Spleen (tissue), 11 donors: Measurements from ENCODE around the gene ASAP2. TPM values are rescaled to one million over a fixed set of nuclear protein-coding genes. Genes with fewer than 3 reads are reported as not detected.

ENCODE experiments used
- DNase-seq: peaks from one replicate; pipeline ENCODE4 v3.0.0-alpha.2; 2020
- H3K27ac ChIP-seq, 8 donors: fragments of 200-600 bp; sonication (generic) in 7 of 8; 1 replicate in 4 of 8; 2 replicates in 4 of 8; pipeline versions ENCODE4 v1.5.0 to v1.8.0; 2016 to 2021; ENCODE audit warnings: inconsistent platforms in 4 of 8, mild to moderate bottlenecking in 4 of 8, moderate library complexity in 1 of 8
- H3K27me3 ChIP-seq, 7 donors: fragments of 200-600 bp; sonication (generic) in 6 of 7; replicated peaks in 1 of 7; 1 replicate in 4 of 7; 2 replicates in 3 of 7; pipeline versions ENCODE4 v1.5.0 to v1.8.0; 2016 to 2021; ENCODE audit warnings: inconsistent platforms in 3 of 7, mild to moderate bottlenecking in 1 of 7
- H3K36me3 ChIP-seq, 6 donors: fragments of 200-600 bp; sonication (generic) in 5 of 6; 1 replicate in 4 of 6; 2 replicates in 2 of 6; pipeline versions ENCODE4 v1.5.0 to v1.8.0; 2016 to 2021; ENCODE audit warnings: inconsistent platforms in 2 of 6
- H3K4me1 ChIP-seq, 6 donors: fragments of 200-600 bp; sonication (generic) in 5 of 6; 1 replicate in 3 of 6; 2 replicates in 3 of 6; pipeline versions ENCODE4 v1.5.0 to v1.8.0; 2016 to 2021; ENCODE audit warnings: inconsistent platforms in 3 of 6
- H3K4me3 ChIP-seq, 8 donors: fragments of 200-600 bp; sonication (generic) in 7 of 8; 1 replicate in 4 of 8; 2 replicates in 4 of 8; pipeline versions ENCODE4 v1.5.0 to v1.8.0; 2016 to 2021; ENCODE audit warnings: inconsistent platforms in 4 of 8, mild to moderate bottlenecking in 4 of 8, moderate library complexity in 2 of 8
- H3K9me3 ChIP-seq, 8 donors: fragments of 200-600 bp; sonication (generic) in 7 of 8; 1 replicate in 4 of 8; 2 replicates in 4 of 8; pipeline versions ENCODE4 v1.5.0 to v1.8.0; 2016 to 2021; ENCODE audit warnings: inconsistent platforms in 4 of 8
- POLR2A ChIP-seq, 3 donors: fragments of 450-650 bp; IDR thresholded peaks; one replicate each; pipeline ENCODE4 v1.5.1; 2017; ENCODE audit warnings: antibody characterized with exemption in 3 of 3, mild to moderate bottlenecking in 1 of 3
- POLR2AphosphoS5 ChIP-seq, 3 donors: sonication (generic); formaldehyde crosslinking; IDR thresholded peaks; one replicate each; pipeline ENCODE4 v1.5.1; 2017; ENCODE audit warnings: antibody characterized with exemption in 3 of 3
- WGBS, 5 donors: extraction: QIAGEN DNeasy Blood & Tissue Kit in 3 of 5; methylation state at CpG; one replicate each; pipeline versions ENCODE4 v1.1.5 to v1.1.7; 2013 to 2018; 5-methylcytosine and 5-hydroxymethylcytosine counted together
- intact Hi-C: fragments of 100-400 bp; cut with DNase I; formaldehyde crosslinking; loops from one replicate; pipeline ENCODE4 v1.15.0; 2023; ENCODE audit warnings: low total_unique reads
- polyA plus RNA-seq, 3 donors: library from polyadenylated mRNA; stranded (reverse); fragments of 200-250 nt; gene quantifications; one replicate each; pipeline ENCODE4 v1.2.1, GENCODE V29; 2013
- total RNA-seq, 7 donors: library from RNA; depleted of rRNA in 3 of 7; stranded (reverse); fragments of >200 nt in 3 of 7; fragmentation: NEBNext Ultra II Directional in 4 of 7; extraction: Animal tissue kit (Norgen Biotek cat#: 25700) in 4 of 7; gene quantifications; one replicate each; pipeline versions ENCODE4 v1.1.0 to v1.2.1, GENCODE V29; 2016 to 2021
- TF ChIP-seq, protein P1 (sequence below), 11 experiments: fragments of 200-600 bp in 7 of 11; fragments of 450-650 bp in 4 of 11; sonication (generic) in 4 of 11; IDR thresholded peaks in 8 of 11; conservative IDR thresholded peaks in 3 of 11; 1 replicate in 7 of 11; 2 replicates in 4 of 11; pipeline versions ENCODE4 v1.4.0 to v1.8.0; 2016 to 2021; ENCODE audit warnings: antibody characterized with exemption in 11 of 11, inconsistent platforms in 4 of 11, mild to moderate bottlenecking in 1 of 11
- donor health status: healthy with polysubstance abuse.
- donor health status: DM: no; HTN: no; CAD: no; lungs with moderate emphysema.
- donor health status: DM: no; HTN: no; CAD: no.
- donor health status: Bipolar disorder and iron deficiency.
- donor health status: healthy.
- donor health status: DM: no; HTN: no; CAD: no.
- donor health status: DM: yes; HTN: yes; CAD: no.

ASAP2 gene
- total and polyA plus RNA-seq, 10 donors, result 0.93 to 3.0 (median 2.2) TPM

DNA sequence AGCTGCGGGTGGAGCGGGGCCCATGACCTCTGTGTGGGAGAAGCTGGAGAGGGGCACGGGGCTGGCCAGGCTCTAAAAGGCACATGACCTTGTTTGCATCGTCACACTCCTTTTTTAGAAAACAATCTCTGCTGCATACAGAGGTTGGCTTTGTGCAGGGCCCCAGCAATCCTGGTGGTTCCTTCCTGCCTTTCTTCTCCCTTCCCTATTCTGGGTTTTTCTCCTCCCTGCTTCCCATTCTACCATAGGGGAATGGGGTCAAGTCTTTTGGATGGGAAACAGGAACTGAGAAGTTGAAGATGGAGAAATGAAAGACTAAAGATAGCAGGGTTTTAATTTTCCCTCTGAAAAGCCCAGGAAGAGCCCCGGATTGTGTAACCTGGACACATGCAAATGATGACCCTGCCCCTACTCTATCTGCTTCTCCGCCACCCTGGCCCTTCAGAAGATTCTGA, 53.9 kb downstream of the ASAP2 start:
- Histone ChIP-seq H3K4me1 (peaks cover 0 to 39% (median 17%) of the 10 kb centered on the region in 6 donors), H3K27me3 (peaks cover 0 to 83% (median 5%) of the 10 kb centered on the region in 7 donors), H3K36me3 (no peaks in the 10 kb centered on the region), H3K4me3 (no peak overlapping the region), H3K9me3 (no peaks in the 10 kb centered on the region), H3K27ac (peak overlapping the region in 1 of 8 donors; percentile 28)
- 57 to 80% (median 60%) methylated on average over 6 of the region's 6 CpGs for WGBS, 5 donors
- no peak for DNase-seq
- TF ChIP-seq, protein P1, sequence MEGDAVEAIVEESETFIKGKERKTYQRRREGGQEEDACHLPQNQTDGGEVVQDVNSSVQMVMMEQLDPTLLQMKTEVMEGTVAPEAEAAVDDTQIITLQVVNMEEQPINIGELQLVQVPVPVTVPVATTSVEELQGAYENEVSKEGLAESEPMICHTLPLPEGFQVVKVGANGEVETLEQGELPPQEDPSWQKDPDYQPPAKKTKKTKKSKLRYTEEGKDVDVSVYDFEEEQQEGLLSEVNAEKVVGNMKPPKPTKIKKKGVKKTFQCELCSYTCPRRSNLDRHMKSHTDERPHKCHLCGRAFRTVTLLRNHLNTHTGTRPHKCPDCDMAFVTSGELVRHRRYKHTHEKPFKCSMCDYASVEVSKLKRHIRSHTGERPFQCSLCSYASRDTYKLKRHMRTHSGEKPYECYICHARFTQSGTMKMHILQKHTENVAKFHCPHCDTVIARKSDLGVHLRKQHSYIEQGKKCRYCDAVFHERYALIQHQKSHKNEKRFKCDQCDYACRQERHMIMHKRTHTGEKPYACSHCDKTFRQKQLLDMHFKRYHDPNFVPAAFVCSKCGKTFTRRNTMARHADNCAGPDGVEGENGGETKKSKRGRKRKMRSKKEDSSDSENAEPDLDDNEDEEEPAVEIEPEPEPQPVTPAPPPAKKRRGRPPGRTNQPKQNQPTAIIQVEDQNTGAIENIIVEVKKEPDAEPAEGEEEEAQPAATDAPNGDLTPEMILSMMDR (IDR thresholded peaks at IDR 0.05 in 8 of 11, conservative IDR thresholded peaks at IDR 0.05 in 3 of 11), result no peak
- no peak for TF ChIP-seq POLR2AphosphoS5 (IDR thresholded peaks at IDR 0.05)
- TF ChIP-seq POLR2A (IDR thresholded peaks at IDR 0.05), result no peak
- intact Hi-C loops, result no loop called here

DNA sequence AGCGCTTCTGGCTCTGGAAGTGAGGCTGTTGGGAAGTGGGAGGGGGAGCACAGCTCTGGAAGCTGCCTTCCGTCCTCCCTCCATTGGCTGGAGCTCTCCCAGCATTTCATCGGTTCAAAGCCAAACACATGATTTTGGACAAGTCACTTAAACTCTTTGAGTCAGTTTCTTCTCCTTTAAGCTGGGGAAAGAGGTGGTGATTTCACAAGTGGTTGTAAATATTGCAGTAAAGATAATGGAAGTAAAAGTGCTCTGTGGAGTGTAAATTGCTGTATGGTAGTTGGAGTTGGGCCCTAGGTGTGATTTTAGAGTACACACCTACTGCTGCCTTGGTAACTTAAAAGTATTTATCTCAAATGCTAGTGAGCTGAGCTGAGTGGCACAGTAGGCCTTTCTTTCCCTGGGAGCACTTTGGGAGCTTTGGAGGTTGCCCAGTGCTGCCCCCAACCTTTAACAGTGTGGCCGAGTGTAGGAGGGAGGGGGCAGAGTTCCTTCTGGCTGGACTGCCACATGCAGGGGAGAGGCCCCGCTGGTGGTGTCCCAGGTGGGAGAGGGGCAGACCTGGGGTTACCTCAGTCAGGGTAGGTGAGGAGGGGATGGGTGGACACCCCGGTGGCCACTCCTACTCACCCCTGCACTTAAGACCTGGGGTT, 54.7 kb downstream of the ASAP2 start:
- Histone ChIP-seq H3K27me3 (peaks cover 0 to 85% (median 5%) of the 10 kb centered on the region in 7 donors), H3K36me3 (no peaks in the 10 kb centered on the region), H3K4me1 (peaks cover 0 to 39% (median 17%) of the 10 kb centered on the region in 6 donors), H3K4me3 (no peak overlapping the region), H3K9me3 (no peaks in the 10 kb centered on the region), H3K27ac (peak overlapping the region in 1 of 8 donors; percentile 28)
- intact Hi-C loops, result no loop called here
- 63 to 89% (median 83%) methylated on average over 4 to 6 of the region's 6 CpGs for WGBS, 5 donors
- DNase-seq, result no peak
- no peak for TF ChIP-seq POLR2A (IDR thresholded peaks at IDR 0.05)
- no peak for TF ChIP-seq POLR2AphosphoS5 (IDR thresholded peaks at IDR 0.05)

DNA sequence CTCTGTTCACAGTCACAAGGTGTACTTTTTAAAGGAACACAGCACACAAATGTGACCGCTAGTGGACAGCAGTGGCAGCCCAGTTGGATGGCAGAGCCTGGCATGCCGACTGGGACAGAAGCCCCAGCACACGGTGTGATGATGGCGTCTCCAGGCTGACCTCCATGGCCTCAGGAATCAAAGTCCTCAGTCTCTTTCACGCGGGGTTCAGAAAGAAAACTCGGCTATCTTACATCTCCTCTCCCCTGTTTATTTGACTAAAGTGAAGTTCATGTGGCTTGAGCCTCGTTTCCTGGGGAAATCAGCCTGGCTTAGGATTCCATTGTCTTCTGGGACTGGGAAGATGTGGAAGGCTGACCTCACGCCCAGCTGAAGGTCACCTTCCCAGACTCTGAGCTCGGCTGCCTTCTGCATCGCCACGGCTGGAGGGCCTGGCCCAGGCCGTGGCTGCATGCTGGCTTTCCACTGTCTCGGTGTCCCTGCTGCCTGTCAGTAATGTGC, 56.1 kb downstream of the ASAP2 start:
- peaks cover 0 to 39% (median 17%) of the 10 kb centered on the region in 6 donors for H3K4me1 ChIP-seq
- peaks cover 0 to 89% (median 10%) of the 10 kb centered on the region in 7 donors for H3K27me3 ChIP-seq
- no peak for DNase-seq
- WGBS, 5 donors, result 67 to 86% (median 76%) methylated on average over 14 of the region's 14 CpGs
- H3K4me3 ChIP-seq, result no peak overlapping the region
- H3K36me3 ChIP-seq, result no peaks in the 10 kb centered on the region
- intact Hi-C loops, result no loop called here
- no peak for TF ChIP-seq POLR2A (IDR thresholded peaks at IDR 0.05)
- TF ChIP-seq, protein P1 (IDR thresholded peaks at IDR 0.05 in 8 of 11, conservative IDR thresholded peaks at IDR 0.05 in 3 of 11), result no peak
- H3K27ac ChIP-seq, result peak overlapping the region in 1 of 8 donors; percentile 11
- H3K9me3 ChIP-seq, result no peaks in the 10 kb centered on the region

DNA sequence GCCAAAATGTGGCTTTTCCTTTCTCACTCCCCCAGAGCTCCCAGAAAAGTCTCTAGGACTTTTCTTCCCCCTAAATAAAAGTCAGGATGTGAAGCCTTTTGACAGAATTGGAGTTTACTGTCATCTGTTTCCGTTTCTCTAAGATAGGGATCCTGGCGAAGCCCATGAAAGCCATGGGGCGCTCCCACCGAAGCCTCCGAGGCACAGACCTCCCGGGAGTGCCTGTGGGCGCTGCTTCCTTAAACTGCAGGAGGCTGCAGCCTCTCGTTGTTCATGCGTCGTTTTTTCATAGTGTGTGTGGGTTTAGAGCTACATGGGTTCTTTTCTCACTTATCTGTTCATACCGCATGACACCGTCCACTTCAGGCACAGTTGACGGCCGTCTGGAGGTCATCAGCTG, 56.8 kb downstream of the ASAP2 start:
- TF ChIP-seq POLR2AphosphoS5 (IDR thresholded peaks at IDR 0.05) (no peak), POLR2A (IDR thresholded peaks at IDR 0.05) (no peak)
- TF ChIP-seq, protein P1 (IDR thresholded peaks at IDR 0.05 in 8 of 11, conservative IDR thresholded peaks at IDR 0.05 in 3 of 11), result no peak
- peaks cover 0 to 89% (median 10%) of the 10 kb centered on the region in 7 donors for H3K27me3 ChIP-seq
- H3K4me3 ChIP-seq, result no peak overlapping the region
- H3K36me3 ChIP-seq, result no peaks in the 10 kb centered on the region
- H3K9me3 ChIP-seq, result no peaks in the 10 kb centered on the region
- peak overlapping the region in 1 of 8 donors; percentile 11 for H3K27ac ChIP-seq
- H3K4me1 ChIP-seq, result peaks cover 0 to 39% (median 17%) of the 10 kb centered on the region in 6 donors
- WGBS, 5 donors, result 10 to 17% (median 13%) methylated on average over 14 of the region's 14 CpGs
- no peak for DNase-seq
- intact Hi-C loops, result no loop called here
